Hepatocyte (in vitro differentiated cells): Measurements from ENCODE around the gene AFTPH. TPM values are rescaled to one million over a fixed set of nuclear protein-coding genes. Genes with fewer than 3 reads are reported as not detected.

Experiments used
- DNase-seq: peaks from one replicate; pipeline ENCODE4 v3.0.0-alpha.2; 2016; ENCODE audit warnings: low spot score
- H2AFZ ChIP-seq: fragments of 200-600 bp; sonication (generic); 2 replicates; pipeline ENCODE4 v1.6.0; 2016; ENCODE audit warnings: antibody characterized with exemption, mild to moderate bottlenecking
- H3K27ac ChIP-seq: fragments of 200-600 bp; sonication (generic); 2 replicates; pipeline ENCODE4 v1.5.1; 2016; ENCODE audit warnings: mild to moderate bottlenecking
- H3K27me3 ChIP-seq: fragments of 200-600 bp; sonication (generic); 2 replicates; pipeline ENCODE4 v1.6.1; 2016
- H3K36me3 ChIP-seq: fragments of 200-600 bp; sonication (generic); replicated peaks from 2 replicates; pipeline ENCODE4 v1.5.1; 2016; ENCODE audit warnings: low read depth; ENCODE audit not compliant: insufficient read depth
- H3K4me1 ChIP-seq: fragments of 200-600 bp; sonication (generic); 2 replicates; pipeline ENCODE4 v1.5.1; 2016; ENCODE audit warnings: mild to moderate bottlenecking, moderate library complexity; ENCODE audit not compliant: insufficient read depth
- H3K4me2 ChIP-seq: fragments of 200-600 bp; sonication (generic); 2 replicates; pipeline ENCODE4 v1.6.0; 2016
- H3K4me3 ChIP-seq: fragments of 200-600 bp; sonication (generic); 2 replicates; pipeline ENCODE4 v1.5.1; 2016; ENCODE audit warnings: mild to moderate bottlenecking
- H3K79me2 ChIP-seq: fragments of 200-600 bp; sonication (generic); 2 replicates; pipeline ENCODE4 v1.6.0; 2017; ENCODE audit warnings: mild to moderate bottlenecking
- H3K9me2 ChIP-seq: fragments of 200-600 bp; sonication (generic); replicated peaks from 2 replicates; pipeline ENCODE4 v1.6.0; 2017; ENCODE audit warnings: mild to moderate bottlenecking; ENCODE audit not compliant: insufficient read depth
- H3K9me3 ChIP-seq: fragments of 200-600 bp; sonication (generic); 2 replicates; pipeline ENCODE4 v1.5.1; 2016; ENCODE audit warnings: low read depth, mild to moderate bottlenecking
- H4K20me1 ChIP-seq: fragments of 200-600 bp; sonication (generic); 2 replicates; pipeline ENCODE4 v1.6.0; 2016; ENCODE audit warnings: mild to moderate bottlenecking; ENCODE audit not compliant: insufficient read depth, poor library complexity, severe bottlenecking
- CTCF ChIP-seq: fragments of 200-600 bp; sonication (generic); IDR thresholded peaks from 2 replicates; pipeline ENCODE4 v1.5.1; 2016; ENCODE audit warnings: antibody characterized with exemption, mild to moderate bottlenecking; ENCODE audit not compliant: poor library complexity
- EZH2 ChIP-seq: fragments of 200-600 bp; sonication (generic); IDR thresholded peaks from 2 replicates; pipeline ENCODE4 v1.6.1; 2016; ENCODE audit warnings: antibody characterized with exemption, mild to moderate bottlenecking, borderline replicate concordance
- EZH2phosphoT487 ChIP-seq: fragments of 200-600 bp; sonication (generic); IDR thresholded peaks from one replicate; pipeline ENCODE4 v1.6.1; 2018; ENCODE audit warnings: antibody characterized with exemption, mild to moderate bottlenecking, low read depth, moderate library complexity; ENCODE audit not compliant: unreplicated experiment, severe bottlenecking
- WGBS: methylation state at CpG from one replicate; pipeline ENCODE4 v1.1.6; 2016; ENCODE audit warnings: low lambda C conversion rate; ENCODE audit errors: missing lambda C conversion rate; 5-methylcytosine and 5-hydroxymethylcytosine counted together
- polyA plus RNA-seq: library from polyadenylated mRNA; unstranded; fragments of >200 nt; fragmentation: Nextera tagmentation; extraction: Ambion mirVana; gene quantifications from 2 replicates; pipeline ENCODE4 v1.2.1, GENCODE V29; 2016
- total RNA-seq: library from RNA; depleted of rRNA; stranded (reverse); fragments of >200 nt; gene quantifications from 2 replicates; pipeline ENCODE4 v1.2.3, GENCODE V29; 2014

Gene AFTPH
- total and polyA plus RNA-seq, 2 experiments from 2014 or later = 11.8 to 50.9 TPM

DNA sequence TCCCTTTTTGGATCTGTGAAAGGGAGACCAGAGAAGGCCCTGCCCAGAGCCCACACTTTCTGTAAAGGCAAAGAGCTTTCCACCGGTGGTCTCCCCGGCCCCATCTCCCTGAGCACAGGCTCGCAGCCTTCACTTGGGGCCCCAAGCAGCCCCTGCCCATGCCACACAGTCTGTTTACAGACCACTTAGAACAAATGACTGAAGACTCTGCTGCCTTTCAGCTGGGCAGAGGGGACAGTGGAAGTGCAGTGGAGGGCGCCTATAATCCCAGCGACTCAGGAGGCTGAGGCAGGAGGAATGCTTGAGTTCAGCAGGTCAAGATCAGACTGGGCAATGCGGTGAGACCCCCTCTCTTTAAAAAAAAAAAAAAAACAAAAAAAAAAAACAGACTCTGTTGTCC, 100.7 kb downstream of the AFTPH start:
- Histone ChIP-seq H3K4me3 (no peak overlapping the region), H3K9me3 (no peaks in the 10 kb centered on the region), H3K4me2 (no peak overlapping the region), H4K20me1 (no peaks in the 10 kb centered on the region), H3K4me1 (peaks cover 7% of the 10 kb centered on the region), H3K79me2 (no peaks in the 10 kb centered on the region), H3K36me3 (no peaks in the 10 kb centered on the region), H3K9me2 (no peaks in the 10 kb centered on the region), H3K27ac (no peak overlapping the region), H3K27me3 (no peaks in the 10 kb centered on the region), H2AFZ (no peak overlapping the region)
- no peak for DNase-seq
- 90% methylated on average over 6 of the region's 6 CpGs for WGBS
- TF ChIP-seq CTCF = no peak
- no peak for TF ChIP-seq EZH2phosphoT487
- no peak for TF ChIP-seq EZH2

GRCh38 chr2:64625299-64626145, 101.4 kb downstream of the AFTPH start:
- no peak overlapping the region for H3K4me3 ChIP-seq
- H4K20me1 ChIP-seq = no peaks in the 10 kb centered on the region
- H3K4me1 ChIP-seq = peaks cover 7% of the 10 kb centered on the region
- no peaks in the 10 kb centered on the region for H3K9me2 ChIP-seq
- peaks cover 3% of the 10 kb centered on the region for H3K79me2 ChIP-seq
- TF ChIP-seq EZH2 = no peak
- 77% methylated on average over 7 of the region's 7 CpGs for WGBS
- H3K27ac ChIP-seq = no peak overlapping the region
- H3K36me3 ChIP-seq = no peaks in the 10 kb centered on the region
- H3K9me3 ChIP-seq = no peaks in the 10 kb centered on the region
- DNase-seq = no peak
- no peaks in the 10 kb centered on the region for H3K27me3 ChIP-seq
- H3K4me2 ChIP-seq = no peak overlapping the region
- no peak overlapping the region for H2AFZ ChIP-seq

DNA sequence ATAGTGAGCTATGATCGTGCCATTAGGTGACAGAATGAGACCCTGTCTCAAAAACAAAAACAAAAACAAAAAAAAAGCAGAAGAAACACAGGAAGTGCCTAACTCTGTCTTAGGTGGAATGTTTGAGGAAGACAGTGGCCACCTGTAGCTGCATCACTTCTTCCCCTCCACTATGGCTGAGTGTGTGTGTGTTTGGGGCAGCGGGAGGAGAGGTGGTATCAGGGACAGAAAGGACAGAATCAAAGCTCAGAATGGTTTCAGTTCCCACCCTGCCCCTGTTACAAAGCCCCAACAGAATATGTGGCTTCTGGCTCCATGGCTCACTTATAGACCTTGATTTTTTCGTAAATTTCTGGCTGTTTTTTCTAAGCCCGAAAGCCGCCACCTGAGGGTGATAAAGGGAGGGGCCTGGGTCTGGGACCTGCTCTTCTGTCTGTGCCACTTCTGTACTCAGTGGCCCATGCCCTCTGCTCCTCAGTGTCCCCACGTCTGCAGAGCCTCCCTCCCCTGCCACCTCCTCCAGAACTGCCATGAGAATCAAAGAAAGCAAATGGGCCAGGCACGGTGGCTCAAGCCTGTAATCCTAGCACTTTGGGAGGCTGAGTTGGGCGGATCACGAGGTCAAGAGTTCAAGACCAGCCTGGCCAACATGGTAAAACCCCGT, 102.2 kb downstream of the AFTPH start:
- TF ChIP-seq EZH2phosphoT487 = no peak
- TF ChIP-seq CTCF = no peak
- TF ChIP-seq EZH2 = no peak
- Histone ChIP-seq H3K9me3 (no peaks in the 10 kb centered on the region), H3K36me3 (no peaks in the 10 kb centered on the region), H3K27ac (no peak overlapping the region), H3K79me2 (peaks cover 3% of the 10 kb centered on the region), H3K27me3 (no peaks in the 10 kb centered on the region), H4K20me1 (no peaks in the 10 kb centered on the region), H3K4me3 (no peak overlapping the region), H2AFZ (no peak overlapping the region), H3K9me2 (no peaks in the 10 kb centered on the region), H3K4me1 (peaks cover 7% of the 10 kb centered on the region), H3K4me2 (no peak overlapping the region)
- no peak for DNase-seq
- 87% methylated on average over 10 of the region's 10 CpGs for WGBS

DNA sequence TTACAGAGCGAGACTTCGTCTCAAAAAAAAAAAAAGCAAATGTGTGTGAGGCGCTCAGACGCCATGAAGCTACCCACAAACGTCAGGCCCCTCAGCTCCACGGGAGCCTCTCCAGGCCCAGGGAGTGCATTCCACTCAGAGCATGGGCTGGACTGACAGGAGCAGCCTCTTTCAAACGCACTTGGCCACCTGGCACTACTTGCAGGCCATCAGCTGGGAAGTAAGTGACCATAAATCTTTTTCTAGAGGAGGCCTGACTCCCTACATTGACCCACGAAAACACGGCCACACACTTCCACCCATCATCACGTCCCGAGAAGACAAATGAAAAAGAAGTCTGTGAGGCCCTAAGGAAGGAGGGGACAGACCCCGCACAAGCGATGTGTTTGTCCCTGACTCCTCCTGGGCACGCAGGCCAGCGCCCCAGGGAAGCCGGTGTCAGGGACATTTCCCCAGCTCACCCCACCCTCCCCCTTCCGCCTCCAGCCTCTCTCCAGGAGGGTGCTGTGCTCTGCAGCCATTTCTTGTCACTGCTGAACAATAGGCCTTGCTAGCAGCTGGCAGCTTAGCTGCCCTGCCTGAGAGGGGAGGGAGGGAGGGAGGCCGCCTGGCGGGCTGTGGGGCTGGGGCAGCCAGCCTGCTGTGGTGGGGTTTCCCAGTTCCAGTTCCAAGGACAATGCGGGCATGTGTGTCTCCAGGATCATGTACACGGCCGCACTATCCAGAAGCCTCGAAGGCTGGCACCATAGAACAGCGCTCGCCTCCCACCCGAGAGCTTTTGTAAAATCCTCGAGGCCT, 103.0 kb downstream of the AFTPH start:
- WGBS = 69% methylated on average over 25 of the region's 27 CpGs
- no peak overlapping the region for H3K4me3 ChIP-seq
- no peaks in the 10 kb centered on the region for H4K20me1 ChIP-seq
- H3K9me2 ChIP-seq = no peaks in the 10 kb centered on the region
- no peak for DNase-seq
- H3K36me3 ChIP-seq = no peaks in the 10 kb centered on the region
- H2AFZ ChIP-seq = no peak overlapping the region
- no peaks in the 10 kb centered on the region for H3K27me3 ChIP-seq
- no peaks in the 10 kb centered on the region for H3K9me3 ChIP-seq
- TF ChIP-seq EZH2phosphoT487 (no peak), EZH2 (no peak), CTCF (no peak)
- H3K4me1 ChIP-seq = peaks cover 7% of the 10 kb centered on the region
- peaks cover 3% of the 10 kb centered on the region for H3K79me2 ChIP-seq
- no peak overlapping the region for H3K4me2 ChIP-seq
- no peak overlapping the region for H3K27ac ChIP-seq
